Germinal center (tissue), 1 donor: ENCODE data around the gene IL17RC.
A peak's percentile ranks its signal among the peaks of the same experiment; 100 is the strongest.
"Not testable (repeated sequence)": the region's sequence is repeated elsewhere in the genome, so short reads cannot be mapped to it uniquely, and the experiment has no call there.

ENCODE experiments used
- DNase-seq: peaks from one replicate; pipeline ENCODE4 v3.0.0; 2012; ENCODE audit warnings: mixed read lengths, low spot score

The IL17RC gene

DNA sequence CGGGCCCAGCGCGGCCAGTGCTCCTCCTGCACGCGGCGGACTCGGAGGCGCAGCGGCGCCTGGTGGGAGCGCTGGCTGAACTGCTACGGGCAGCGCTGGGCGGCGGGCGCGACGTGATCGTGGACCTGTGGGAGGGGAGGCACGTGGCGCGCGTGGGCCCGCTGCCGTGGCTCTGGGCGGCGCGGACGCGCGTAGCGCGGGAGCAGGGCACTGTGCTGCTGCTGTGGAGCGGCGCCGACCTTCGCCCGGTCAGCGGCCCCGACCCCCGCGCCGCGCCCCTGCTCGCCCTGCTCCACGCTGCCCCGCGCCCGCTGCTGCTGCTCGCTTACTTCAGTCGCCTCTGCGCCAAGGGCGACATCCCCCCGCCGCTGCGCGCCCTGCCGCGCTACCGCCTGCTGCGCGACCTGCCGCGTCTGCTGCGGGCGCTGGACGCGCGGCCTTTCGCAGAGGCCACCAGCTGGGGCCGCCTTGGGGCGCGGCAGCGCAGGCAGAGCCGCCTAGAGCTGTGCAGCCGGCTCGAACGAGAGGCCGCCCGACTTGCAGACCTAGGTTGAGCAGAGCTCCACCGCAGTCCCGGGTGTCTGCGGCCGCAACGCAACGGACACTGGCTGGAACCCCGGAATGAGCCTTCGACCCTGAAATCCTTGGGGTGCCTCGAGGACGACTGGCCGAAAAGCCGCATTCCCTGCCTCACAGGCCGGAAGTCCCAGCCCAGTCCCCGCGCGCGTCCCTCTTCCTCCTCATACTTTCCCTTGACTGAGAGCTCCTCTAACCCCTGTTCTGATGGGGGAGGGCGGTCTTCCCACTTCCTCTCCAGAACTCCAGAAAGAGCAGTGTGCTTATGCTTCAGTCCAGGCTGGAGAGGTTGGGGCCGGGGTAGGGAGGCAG lies 1.4 kb upstream of the IL17RC start:
- DNase-seq: no peak

DNA sequence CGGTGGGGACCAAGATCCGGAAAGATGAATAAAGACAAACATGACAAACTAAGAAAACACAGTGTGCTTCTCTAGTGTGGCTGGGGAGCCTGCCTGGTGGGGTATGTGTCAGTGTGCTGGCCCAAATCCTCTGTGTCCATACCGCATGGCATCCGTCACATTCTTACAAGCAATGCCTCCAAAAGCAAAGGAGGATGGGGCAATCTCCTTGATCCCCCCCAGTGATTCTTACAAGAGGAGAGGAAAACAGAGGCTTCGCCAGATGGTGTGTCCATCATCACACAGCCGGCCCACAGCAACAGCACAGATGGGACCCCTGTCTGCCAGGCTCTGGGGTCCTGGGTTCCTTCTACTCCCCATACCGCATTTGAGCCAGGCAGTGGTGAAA lies 558 bp upstream of the IL17RC start:
- no peak for DNase-seq

GRCh38 chr3:9917820-9918219 lies 922 bp downstream of the IL17RC start:
- no peak for DNase-seq

- no peak for DNase-seq
These were observed 1.6 kb downstream of the IL17RC start for GRCh38 chr3:9918261-9919038.

DNA sequence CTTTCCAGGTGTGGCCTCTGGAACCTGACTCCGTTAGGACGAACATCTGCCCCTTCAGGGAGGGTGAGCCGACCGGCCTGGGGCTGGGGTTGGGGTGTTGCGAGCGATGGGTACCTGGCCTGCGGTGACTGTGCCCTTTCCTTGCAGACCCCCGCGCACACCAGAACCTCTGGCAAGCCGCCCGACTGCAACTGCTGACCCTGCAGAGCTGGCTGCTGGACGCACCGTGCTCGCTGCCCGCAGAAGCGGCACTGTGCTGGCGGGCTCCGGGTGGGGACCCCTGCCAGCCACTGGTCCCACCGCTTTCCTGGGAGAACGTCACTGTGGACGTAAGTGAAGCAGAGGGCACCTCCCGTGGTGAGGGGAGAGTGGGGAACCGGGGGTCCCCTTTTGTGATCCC lies 11.3 kb downstream of the IL17RC start:
- DNase-seq: no peak

GRCh38 chr3:9930804-9931418 lies 14.0 kb downstream of the IL17RC start:
- no peak for DNase-seq

- no peak for DNase-seq
These were observed 15.6 kb downstream of the IL17RC start for GRCh38 chr3:9932535-9932842.

DNA sequence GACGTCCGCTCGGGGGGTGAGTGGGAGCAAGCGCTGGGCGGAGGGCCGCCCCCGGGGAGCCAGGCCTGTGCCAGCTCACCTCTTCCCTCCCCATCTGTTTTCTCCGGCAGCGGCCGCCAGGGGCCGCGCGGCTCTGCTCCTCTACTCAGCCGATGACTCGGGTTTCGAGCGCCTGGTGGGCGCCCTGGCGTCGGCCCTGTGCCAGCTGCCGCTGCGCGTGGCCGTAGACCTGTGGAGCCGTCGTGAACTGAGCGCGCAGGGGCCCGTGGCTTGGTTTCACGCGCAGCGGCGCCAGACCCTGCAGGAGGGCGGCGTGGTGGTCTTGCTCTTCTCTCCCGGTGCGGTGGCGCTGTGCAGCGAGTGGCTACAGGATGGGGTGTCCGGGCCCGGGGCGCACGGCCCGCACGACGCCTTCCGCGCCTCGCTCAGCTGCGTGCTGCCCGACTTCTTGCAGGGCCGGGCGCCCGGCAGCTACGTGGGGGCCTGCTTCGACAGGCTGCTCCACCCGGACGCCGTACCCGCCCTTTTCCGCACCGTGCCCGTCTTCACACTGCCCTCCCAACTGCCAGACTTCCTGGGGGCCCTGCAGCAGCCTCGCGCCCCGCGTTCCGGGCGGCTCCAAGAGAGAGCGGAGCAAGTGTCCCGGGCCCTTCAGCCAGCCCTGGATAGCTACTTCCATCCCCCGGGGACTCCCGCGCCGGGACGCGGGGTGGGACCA lies 16.1 kb downstream of the IL17RC start:
- DNase-seq: peak; percentile 81

DNA sequence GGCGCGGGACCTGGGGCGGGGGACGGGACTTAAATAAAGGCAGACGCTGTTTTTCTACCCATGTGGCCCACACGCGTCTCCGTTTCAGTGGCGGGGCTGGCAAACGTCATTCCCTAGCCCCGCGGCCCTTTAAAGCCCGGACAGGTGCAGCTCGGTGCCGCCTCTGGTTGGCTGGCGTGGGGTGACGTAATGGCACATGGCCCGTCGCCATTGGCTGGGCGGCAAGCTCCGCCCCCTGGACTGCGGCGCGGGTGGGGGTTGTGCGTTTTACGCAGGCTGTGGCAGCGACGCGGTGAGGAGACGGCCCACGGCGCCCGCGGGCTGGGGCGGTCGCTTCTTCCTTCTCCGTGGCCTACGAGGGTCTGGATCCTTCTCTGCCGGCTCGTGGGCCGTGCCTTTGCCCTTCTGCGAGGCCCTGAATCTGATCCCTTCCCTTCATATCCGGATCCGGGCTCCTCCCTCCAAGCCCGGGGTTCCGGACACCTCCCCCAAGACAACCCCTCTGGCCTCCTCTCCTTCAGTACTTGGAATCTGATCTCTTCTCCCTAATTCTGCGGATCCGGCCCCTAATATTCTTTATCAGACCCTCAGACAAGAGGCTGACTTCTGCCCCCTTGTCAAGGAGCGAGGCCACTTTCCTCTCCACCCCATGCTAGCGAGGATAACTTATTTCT lies 16.8 kb downstream of the IL17RC start, which contains the start of gene CRELD1:
CRELD1 (plus strand) TSS at position 274 of the 674 bp plus-strand sequence. CDS start 605 bp downstream, outside the sequence.
- DNase-seq: peak; percentile 94

- no peak for DNase-seq
These were observed 17.3 kb downstream of the IL17RC start for GRCh38 chr3:9934235-9934621.

DNA sequence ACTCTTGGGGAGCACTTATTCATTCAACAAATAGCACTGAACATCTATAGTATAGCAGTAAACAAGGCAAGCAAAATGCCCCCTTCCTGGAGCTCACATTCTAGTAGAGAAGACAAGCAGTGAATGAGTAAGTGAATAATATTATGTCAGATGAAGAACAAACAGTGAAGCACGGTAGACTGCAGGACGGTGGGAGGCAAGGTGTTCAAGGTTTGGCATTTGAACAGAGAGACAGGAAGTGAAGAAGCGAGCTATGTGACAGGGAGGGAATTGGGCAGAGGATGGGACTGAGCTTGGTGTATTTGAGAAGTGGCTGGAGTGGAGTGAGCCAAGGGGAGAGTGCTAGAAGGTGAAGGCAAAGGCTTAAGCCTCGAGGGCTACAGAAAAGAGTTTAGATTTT lies 18.1 kb downstream of the IL17RC start:
- DNase-seq: no peak

- no peak for DNase-seq
These were observed 19.1 kb downstream of the IL17RC start for GRCh38 chr3:9935966-9936510.

- DNase-seq: no peak
These were observed 20.8 kb downstream of the IL17RC start for GRCh38 chr3:9937486-9938238.

DNA sequence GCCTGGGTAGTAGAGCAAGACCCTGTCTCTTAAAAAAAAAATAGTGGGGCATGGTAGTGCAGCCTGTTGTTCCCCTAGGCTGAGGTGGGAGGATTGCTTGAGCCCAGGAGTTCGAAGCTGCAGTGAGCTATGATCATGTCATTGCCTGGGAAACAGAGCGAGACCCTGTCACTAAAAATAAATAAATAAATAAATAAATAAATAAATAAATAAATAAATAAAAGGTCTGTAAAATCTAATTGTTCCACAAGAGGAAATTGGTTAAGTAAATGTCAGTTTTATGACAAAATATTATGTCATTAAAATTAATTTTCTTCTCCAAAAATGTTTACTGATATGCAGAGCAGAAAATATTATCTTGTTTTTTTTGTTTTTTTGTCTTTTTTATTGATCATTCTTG lies 22.1 kb downstream of the IL17RC start:
- no peak for DNase-seq

DNA sequence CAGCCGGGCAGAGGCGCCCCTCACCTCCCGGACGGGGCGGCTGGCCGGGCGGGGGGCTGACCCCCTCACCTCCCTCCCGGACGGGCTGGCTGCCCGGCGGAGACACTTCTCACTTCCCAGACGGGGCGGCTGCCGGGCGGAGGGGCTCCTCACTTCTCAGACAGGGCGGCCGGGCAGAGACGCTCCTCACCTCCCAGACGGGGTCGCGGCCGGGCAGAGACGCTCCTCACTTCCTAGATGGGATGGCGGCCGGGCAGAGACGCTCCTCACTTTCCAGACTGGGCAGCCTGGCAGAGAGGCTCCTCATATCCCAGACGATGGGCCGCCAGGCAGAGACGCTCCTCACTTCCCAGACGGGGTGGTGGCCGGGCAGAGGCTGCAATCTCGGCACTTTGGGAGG lies 23.0 kb downstream of the IL17RC start:
- DNase-seq: not testable (repeated sequence)

- no peak for DNase-seq
These were observed 23.8 kb downstream of the IL17RC start for GRCh38 chr3:9940746-9941145.

GRCh38 chr3:9942164-9942563 lies 25.3 kb downstream of the IL17RC start:
- DNase-seq: no peak

GRCh38 chr3:9942934-9943690 lies 26.2 kb downstream of the IL17RC start:
- DNase-seq: no peak

DNA sequence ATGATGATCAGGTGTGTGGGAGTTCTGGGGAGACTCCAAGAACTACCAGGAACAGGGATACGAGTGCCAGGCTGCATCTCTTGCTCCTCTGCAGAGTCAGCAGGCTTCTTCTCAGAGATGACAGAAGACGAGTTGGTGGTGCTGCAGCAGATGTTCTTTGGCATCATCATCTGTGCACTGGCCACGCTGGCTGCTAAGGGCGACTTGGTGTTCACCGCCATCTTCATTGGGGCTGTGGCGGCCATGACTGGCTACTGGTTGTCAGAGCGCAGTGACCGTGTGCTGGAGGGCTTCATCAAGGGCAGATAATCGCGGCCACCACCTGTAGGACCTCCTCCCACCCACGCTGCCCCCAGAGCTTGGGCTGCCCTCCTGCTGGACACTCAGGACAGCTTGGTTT lies 27.4 kb downstream of the IL17RC start:
- no peak for DNase-seq

GRCh38 chr3:9945358-9945757 lies 28.5 kb downstream of the IL17RC start:
- DNase-seq: no peak
